Stimulated activated naive CD8-positive, alpha-beta T cell treated with anti-CD3 and anti-CD28 coated beads, Interleukin-15, Interleukin-2, amounts not matched to agents 100 U/mL and 50 U/mL, for 24 hours (primary cell): ENCODE data around the gene MYLK.
A peak's percentile ranks its signal among the peaks of the same experiment; 100 is the strongest.
"Not testable (repeated sequence)": the region's sequence is repeated elsewhere in the genome, so short reads cannot be mapped to it uniquely, and the experiment has no call there.

Experiments used
- ATAC-seq: fragments of 150-1000 bp; cut with Tn5 transposase; one replicate; pipeline ENCODE4 v1.10.0; 2021
- DNase-seq: peaks from one replicate; pipeline ENCODE4 v3.0.0; 2021

MYLK gene

DNA sequence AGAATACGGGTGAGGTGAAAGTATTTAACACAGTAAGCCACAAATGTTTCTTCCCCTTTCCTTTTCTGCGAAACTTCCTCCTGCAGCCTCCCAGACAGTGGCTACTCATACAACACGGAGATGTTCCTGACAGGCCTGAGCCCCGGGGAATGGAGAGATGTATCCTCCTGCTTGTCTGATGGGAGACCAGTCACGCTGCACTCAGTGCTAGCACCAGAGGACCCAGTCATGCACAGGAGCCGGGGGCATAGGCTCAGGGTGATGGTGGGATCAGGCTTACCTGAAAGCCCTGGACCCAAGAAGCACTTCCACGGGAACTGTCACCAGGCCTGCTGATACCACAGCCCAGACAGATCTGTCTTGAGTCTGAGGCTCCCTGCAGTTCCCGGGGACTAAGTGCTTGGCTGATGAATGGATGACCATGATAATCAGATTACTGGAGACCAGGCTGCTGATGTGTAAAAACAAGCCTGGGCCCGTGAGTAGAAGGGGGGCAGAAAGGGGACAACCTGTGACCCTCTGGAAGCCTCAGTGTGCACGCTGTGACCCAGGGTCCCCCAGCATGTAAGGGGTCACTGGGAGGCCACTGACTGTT, 162.9 kb downstream of the MYLK start:
- ATAC-seq, DNase-seq: not testable (repeated sequence)

DNA sequence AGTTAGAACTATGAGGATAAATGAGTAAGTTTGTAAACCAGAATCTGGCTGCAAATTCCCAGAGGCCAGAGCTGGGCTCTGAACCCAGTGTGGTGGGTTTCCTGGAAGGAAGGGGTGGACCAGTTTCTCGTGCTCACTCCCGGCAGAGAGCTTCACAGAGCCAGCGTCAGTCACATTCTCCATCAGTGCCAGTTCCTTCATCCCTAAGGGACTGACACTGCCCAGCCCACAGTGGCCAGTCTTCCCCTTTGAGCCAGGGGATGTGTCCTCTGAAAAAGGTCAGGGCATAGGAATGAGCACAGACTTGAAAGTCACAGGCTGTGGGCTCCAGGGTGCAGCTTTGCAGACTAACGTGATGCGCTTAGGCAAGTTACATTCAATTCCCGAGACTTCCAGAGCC, 163.5 kb downstream of the MYLK start:
- ATAC-seq (no peak), DNase-seq (no peak)

DNA sequence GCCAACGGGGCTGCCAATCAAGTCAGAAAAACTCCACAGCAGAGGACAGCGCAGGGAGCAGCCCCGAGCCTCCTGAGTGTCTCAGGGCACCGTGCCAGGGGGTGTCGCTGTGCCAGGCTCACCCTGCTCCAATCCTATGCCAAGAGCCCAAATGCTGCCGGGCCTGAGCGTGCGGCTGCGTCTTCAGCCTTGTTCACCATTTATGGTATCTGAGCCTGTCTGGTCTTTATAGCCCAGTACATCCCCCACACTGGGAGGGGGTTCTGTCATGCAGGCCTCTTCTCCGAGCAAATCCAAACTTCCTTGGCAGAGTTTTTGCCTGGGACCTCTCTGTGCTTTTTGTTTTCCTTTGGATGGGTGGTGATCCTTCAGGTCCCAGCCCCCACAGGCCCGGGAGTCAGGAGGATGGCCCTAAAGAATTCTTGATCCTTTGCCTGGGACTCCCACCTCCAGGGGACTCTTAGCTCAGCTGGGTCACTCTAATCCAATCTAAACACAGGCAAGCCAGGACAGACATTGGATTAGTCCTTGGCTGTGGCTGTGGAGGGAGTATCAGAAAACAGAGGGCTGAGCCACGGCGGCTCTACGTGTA, 164.2 kb downstream of the MYLK start:
- DNase-seq: no peak
- no peak for ATAC-seq

DNA sequence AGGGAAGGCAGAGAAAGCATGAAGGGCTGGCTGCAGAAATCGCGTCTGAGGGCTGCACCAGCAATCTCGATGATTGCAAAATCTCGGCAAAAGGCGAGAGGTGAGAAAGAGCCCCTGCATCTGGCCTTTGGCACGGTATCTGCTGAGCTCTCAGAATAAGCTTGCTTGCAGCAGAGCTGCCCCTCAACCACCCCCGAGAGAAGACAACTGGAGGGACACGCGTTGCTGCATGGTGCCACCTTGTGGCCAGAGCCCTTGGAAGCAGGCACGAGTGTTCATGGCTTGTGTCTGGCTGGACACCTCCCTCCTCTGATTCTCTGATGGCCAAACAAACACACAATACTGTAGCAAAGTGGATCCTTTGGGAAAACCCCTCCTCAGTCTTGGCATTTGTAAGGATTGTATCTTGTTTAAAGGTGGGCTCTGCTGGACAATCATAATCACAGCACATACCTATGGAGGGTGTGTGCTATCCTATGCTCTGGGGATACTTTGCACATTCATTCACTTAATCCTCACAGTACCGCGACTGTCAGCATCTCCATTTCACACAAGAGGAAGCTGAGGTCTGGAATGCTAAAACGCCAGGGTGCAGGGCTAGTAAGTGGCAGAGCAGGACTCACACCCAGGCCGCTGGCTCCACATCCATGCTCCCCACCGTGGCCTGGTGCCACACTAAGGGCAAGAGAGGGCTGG, 164.9 kb downstream of the MYLK start:
- peak; percentile 53 for DNase-seq
- peak; percentile 68 for ATAC-seq

DNA sequence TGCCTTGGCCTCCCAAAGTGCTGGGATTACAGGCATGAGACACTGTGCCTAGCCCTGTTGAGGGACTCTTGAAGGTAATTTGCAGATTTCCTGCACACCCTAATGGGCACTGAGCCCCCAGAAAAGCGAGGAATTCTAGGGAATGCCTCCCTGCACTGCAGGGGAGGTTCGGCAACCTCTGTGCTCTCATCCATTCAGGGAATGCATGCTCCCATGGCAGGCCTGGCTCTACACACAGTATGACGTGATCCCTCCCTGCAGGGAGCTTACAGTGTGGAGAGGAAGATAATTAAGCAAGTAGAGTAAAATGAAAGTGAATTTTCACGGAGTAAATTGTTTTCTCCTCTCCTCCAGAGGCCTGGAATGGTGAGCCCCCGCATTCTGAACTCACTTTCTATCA, 166.0 kb downstream of the MYLK start:
- DNase-seq (no peak), ATAC-seq (no peak)

DNA sequence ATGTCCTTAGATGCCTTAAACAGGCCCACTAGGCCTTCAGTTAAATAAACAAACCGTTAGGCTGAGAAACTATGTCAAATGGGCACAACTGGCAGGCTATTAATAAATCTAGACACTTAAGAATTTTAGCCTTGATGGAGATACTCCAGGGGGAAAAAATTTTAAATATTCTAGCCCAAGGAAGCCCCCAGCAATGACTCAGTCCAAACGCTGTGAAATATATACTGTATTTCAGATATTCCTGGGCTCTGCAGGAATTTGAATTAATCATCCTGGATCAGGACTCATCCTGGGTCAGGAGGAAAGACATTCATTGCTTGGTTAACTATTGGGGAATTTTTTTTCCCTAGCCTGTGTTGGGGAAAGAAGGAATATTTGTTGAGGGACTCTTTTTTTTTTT, 166.7 kb downstream of the MYLK start:
- not testable (repeated sequence) for ATAC-seq, DNase-seq

DNA sequence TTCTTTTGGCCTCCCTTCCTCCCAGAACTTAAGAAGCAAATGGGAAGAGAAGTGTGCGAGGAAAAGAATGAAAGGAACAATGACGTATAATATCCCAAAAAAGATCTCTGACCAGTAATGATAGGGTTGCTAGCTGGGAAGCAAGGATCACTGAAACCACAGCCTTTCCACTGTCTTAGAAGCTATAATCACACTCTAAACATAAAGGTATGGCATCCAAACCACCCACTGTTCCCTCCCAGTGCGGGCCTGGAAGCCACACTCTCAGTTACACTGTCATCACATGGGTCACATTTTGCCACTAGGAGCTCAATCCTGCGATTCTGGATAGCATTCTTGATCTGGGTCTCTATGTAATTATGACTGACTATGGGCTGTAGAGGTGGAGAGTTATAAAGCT, 167.7 kb downstream of the MYLK start:
- no peak for ATAC-seq
- no peak for DNase-seq

DNA sequence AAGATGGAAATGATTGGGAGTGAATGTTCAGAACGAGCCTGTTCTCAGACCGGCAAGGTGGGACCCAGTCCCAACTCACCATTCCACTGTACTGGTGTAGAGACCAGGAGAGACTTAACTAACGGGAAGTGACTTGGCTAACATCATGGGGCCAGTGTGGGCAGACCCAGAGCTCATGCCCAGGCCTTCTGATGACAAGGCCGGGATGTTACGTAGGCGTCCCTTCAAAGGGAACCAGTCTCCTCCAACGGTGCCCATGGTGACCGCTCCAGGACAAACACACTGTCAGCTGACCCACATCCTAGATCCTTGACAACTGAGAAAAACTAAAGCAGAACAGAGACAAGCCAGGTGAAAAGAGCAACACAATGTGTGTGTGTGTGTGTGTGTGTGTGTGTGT, 170.9 kb downstream of the MYLK start:
- DNase-seq (no peak), ATAC-seq (no peak)

DNA sequence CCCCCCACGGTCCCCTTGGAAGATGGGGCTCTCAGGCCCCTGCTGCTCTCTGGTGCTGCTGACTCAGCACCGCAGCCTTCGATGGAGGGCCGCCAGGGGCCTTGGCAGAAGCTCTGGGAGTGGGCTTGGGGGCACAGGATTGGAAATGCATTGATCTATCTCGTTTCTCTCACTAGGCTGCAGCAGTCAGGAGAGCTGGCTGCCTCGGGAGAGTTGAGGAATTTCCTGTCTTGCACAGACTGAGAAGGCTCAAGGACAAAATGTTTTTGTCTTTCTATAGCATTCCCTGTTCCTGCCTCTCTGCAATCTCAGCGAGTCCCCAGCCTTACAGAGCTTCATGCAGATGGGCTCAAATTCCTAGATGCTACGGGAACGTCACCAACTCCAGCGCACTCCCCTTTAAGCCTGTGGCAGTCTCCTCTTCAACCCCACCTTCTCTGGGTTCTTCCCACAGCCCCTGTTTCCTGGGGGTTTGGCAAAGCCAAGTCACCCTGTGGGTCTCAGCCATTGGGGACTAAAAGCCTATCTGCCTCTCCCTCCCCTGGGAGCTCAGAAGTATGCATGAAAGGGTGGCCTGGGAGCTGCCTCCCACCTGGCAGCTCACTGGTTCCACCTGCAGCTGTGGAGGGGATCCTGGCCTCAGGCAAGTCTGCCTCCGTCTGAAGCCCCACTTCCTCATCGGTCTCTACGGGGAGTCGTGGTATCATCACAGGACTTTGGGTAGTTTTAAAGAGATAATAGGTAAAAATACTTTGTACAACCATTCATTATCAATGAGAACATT, 171.9 kb downstream of the MYLK start:
- no peak for DNase-seq

DNA sequence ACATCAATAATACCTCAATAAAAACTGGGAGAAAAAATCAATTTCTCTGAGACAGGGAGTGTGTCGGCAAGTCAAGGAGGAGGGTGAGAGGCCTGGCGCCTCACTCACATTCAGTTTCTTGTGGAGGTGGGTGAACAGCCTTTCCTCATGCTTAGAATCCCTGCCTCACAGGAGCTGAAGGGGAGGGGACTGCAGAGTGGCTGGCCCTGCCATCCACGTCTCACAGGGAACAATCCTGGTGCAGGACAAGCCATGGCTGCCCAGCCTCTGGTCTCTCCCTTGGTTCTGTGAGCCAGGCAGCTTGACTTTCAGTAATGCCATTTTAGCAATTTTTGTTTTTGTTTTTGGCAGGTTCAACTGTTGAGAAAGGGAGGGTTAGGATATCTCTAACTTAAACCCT, 172.8 kb downstream of the MYLK start:
- ATAC-seq (no peak), DNase-seq (no peak)

More for the DNA sequence above, 171.9 kb downstream of the MYLK start:
- no peak for ATAC-seq

DNA sequence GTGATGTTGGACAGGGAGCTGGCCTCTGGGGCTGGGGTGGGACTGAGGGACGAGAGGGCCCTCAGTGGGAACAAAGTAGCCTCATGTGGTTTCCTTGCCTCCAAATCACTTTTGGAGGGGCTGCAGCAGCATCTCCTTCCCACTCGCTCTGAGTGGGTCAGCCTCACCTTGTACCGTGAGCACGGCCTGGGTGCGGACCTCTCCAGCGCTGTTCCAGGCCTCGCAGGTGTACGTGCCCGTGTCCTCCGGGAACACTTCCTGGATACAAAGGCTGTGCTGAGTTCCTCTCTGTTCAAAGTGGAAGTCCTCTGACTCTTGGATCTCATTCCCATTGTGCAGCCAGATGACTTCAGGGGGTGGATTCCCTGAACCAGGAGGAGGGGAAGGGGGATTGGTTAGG, 175.6 kb downstream of the MYLK start:
- no peak for ATAC-seq
- DNase-seq: no peak

DNA sequence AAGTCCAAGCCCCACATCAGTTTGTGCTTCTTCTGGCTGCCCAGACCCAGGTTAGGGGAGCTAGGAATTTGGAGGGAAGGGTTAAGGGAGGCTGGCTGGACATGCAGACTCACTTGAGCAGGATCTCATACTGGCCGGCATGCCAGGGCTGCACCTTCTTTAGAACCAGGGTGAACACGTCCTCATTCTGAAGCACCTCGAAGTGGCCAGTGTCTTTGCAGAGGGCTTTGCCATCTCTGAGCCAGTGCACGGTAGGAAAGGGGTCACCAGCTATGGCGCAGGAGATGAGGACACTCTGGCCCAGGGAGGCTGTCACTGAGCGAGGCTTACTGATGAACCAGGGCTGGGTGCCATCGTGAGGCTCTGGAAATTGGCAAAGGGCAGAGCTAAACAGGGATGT, 176.5 kb downstream of the MYLK start:
- not testable (repeated sequence) for ATAC-seq, DNase-seq

DNA sequence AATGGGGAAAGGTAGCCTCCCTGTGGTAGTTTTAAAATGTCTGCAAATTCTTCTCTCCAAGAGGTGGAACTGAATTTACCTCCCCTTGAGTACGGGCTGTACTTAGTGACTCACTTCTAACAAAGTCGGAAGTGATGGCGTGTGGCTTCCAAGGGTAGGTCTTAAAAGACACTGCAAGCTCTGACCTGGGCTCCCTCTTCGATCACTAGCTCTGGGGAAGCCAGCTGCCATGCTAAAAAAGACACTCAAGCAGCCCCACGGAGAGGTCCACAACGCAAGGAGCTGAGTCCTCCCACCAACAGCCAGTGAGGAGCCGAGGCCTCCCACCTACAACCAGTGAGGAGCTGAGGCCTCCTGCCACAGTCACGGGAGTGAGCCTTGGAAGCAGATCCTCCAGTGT, 177.3 kb downstream of the MYLK start:
- ATAC-seq (no peak), DNase-seq (no peak)

DNA sequence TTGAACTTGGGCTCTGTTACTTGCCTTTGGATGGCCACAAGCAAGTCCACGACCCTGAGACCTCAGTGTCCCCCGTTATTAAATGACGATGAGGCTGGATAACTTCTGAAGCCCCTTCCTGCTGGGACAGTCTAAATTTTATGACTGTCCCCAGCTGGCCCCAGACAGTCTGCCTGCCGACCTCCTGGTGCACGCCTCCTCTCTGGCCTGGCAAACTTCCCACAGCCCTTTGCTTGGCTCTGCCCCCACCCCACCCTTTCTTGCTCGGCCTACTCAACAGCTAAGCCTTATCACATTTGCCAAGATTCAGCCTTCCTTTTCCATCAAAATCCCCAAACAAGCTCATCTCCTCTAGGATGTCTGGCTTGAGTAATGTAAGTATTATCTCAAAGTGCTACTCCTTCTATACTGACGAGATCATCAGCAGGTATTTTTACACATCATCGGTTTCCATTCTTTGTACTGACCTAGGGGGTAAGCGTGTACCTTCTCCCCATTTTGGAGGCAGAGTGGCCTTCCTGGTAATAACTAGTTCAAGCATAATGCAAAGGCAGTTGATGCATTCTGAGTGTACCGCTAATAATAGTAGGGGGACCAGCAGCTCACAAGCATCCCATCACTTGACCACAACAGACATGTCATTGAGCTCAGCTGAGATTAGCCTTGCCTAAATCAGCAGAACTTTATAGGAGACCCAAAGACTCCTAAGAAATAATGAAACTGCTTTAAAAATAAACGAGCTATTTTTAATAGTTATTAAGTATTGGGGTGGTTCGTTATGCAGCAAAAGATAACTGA, 178.4 kb downstream of the MYLK start:
- no peak for ATAC-seq
- DNase-seq: no peak

DNA sequence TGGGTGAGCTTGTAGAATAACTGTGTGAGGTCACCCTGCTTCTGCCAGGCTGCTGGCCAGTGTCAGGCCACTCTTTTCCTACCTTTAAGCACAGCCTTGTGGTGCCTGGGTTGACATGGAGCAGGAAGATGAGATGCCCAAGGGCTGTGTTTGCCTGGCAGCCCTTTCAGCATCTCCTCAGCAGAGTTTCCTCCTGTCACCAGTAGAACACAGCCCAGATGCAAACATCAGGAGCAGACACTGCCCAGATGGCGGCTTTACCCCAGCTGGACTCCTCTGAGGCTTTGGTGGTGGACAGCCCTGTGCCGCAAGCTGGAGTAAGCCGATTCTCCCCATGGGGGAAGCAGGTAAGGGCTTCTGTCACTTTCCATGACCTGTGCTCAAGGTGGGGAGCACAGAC, 180.5 kb downstream of the MYLK start:
- DNase-seq, ATAC-seq: not testable (repeated sequence)

DNA sequence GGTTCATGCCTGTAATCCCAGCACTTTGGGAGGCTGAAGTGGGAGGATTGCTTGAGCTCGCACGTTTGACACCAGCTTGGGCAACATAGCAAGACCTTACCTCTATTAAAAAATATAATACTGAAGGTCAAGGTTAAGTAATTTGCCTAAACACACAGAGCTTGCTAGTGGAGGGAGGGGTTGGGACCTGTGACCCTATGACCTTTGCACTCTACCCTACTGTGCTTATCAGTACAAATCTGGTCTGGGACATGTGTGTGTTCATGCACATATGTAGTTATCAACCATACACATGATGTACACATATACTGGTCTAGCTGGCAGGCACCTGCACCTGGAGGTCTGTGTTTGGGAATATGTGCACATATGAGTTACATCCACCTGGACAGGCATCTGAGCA, 181.4 kb downstream of the MYLK start:
- DNase-seq (no peak), ATAC-seq (no peak)

DNA sequence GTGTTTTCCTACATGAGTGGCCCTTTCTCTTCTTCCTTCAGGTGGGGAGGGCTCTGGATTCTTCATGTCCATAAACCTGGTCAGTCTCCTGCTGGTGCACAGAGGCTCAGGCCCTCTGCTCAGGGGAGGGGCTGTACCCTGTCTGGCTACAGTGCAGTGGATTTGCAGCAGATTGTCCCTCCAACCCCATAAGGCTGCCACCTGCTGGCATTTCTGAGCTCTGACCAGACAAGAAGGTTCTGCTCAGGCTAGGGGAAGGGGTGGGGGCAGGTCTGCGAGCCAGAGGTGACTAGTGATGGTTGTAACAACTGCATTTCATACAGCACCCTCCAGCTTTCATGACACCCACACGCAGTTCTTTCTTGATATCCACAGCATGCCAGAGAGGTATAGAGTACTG, 182.1 kb downstream of the MYLK start:
- ATAC-seq: peak; percentile 31
- peak; percentile 32 for DNase-seq

DNA sequence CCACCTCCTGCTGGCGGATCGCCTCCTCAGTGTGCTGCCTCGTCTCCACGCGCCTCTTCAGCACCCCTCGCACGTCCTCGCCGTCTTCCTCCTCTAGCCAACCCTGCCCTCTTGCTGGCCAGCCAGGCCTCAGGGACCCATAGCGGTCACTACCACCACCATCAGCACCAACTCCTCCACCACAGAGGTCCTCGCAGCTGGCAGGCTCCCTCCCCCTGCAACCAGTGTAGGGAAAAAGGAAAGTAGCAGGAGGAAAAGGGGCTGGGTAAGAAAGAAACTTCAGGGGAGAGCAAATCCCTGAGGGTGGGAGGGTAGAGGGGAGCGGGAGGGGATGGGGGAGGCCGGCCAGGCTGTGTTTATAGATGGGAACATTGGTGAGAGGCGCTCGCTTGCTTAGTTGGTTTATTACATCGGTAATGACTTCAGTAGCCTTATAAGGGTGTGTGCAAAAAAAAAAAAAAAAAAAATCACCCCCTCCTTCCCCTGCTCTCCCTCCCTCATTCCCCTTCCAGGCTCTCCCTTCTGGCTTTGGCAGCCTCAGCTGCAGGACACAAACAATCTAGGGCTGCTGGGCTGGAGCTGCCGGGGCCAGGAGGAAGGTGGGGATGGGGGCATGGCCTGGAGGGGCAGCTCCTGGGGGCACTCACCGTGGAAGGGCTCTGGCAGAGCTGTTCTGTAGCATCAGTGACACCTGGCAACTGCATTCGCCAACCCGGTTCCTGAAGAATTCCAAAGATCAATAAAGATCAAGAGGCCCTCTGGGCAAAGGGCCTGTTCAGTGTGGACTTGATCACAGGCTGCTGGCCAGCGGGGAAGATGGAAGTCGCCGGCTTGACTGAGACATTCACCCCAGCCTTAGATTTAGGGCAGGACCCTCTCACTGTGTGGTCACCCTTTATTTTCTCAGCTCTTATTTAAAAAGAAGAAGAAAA, 183.1 kb downstream of the MYLK start:
- ATAC-seq: no peak
- no peak for DNase-seq

DNA sequence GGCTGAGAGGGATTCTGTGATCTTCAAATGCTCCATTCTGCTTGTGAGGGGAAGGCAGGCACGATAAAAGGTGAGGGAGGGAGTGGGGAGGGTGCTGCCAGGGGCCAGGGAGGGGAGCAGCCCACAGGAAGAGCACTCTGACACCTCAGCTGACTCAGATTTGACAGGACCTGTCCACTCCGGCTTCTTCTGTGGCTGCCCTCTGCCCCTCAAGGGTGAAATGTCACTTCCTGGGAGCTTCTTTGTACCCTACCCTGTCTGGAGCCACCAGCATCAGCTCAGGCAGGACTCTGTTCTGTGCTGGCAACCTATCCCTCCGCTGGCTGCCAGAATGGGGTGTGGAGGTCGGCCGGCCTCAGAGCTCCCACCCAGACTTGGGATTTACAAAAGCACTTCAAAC, 185.3 kb downstream of the MYLK start:
- ATAC-seq: no peak
- DNase-seq: no peak

DNA sequence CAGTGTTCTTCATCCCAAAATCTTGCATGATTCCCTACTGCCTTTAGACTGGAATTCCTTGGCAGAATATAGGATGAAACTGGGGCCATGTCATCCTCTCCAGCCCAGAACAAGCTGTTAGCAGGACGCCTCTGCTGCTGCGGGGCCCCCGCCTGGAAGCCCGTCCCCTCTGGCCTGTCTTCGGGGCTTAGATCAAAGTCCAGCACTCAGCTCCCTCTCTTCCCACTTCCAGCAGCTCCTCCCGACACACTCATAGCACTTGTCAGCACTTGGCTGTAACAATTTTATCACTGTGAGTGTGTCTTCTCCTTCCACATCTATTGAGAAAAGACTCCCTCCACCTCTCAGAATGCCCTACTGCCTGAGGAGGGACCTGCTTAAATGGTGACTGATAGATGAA, 187.3 kb downstream of the MYLK start:
- DNase-seq: no peak
- ATAC-seq: no peak
